Mammary epithelial cell (primary cell): Measurements from ENCODE around the gene SLC38A2.

Source experiments
- CTCF ChIP-seq, 2 donors: IDR thresholded peaks in 1 of 2; conservative IDR thresholded peaks in 1 of 2; 2 replicates each; pipeline ENCODE4 v1.5.1; 2011 to 2012; ENCODE audit warnings: inconsistent platforms in 2 of 2, low read length in 2 of 2, mild to moderate bottlenecking in 2 of 2, control low read depth in 1 of 2, low read depth in 1 of 2; ENCODE audit not compliant: insufficient read depth in 1 of 2; ENCODE audit errors: extremely low read depth in 1 of 2
- EZH2 ChIP-seq: IDR thresholded peaks from 2 replicates; pipeline ENCODE4 v1.6.1; 2012; ENCODE audit warnings: low read length, inconsistent platforms, borderline replicate concordance

GRCh38 chr12:46379352-46379751, 6.8 kb upstream of the SLC38A2 start:
- TF ChIP-seq CTCF (conservative IDR thresholded peaks at IDR 0.05 in 1 of 2, IDR thresholded peaks at IDR 0.05 in 1 of 2; ENCODE audit: extremely low read depth in 1 of 2, insufficient read depth in 1 of 2, low read depth in 1 of 2, low read length in 2 of 2) (no peak), EZH2 (no peak)
